ENCODE data around the gene UNC13D. TPM values are rescaled to one million over a fixed set of nuclear protein-coding genes. Genes with fewer than 3 reads are reported as not detected.
"Not testable (repeated sequence)": the region's sequence is repeated elsewhere in the genome, so short reads cannot be mapped to it uniquely, and the experiment has no call there.

UNC13D gene
- total RNA-seq, 1 donor from 2014 or later = 203 TPM

DNA sequence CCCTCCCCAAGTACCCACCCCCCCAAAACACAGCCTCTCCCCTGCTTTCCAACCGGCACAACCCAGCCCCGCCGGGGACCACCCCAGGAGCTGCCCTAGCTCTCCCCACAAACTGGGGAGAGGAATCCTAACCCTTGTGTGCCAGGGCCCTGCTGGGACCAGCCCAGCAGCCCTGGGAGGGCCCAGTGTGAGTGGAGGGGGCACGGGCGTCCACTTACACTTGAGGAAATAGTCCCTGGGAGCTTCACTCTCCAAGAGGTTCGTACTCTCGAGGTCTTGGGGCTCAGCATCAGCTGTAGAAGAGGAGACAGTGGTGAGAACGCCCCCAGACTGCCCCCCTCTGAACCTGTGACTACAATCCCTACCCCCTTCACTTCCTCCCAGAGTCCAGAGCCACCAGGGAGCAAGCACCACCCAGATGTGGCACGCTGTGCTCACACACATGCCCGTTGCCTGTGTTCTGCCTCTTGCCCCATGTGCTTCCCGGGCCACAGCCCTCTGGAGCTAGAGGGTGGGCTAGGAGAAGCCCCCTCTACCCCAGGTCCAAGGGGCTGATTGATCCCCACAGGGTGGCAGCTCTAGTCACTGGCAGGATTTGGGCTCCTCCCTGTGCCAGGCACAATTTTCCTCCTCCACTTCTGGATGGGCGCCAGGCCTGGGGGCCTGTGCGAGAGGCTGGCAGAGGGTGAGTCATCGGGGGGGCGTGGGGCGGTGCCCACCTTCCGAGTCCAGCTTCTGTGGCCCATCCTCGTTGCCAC is 31.2 kb upstream of the UNC13D start:
- intact Hi-C loops (cut with micrococcal nuclease) = no loop called here

DNA sequence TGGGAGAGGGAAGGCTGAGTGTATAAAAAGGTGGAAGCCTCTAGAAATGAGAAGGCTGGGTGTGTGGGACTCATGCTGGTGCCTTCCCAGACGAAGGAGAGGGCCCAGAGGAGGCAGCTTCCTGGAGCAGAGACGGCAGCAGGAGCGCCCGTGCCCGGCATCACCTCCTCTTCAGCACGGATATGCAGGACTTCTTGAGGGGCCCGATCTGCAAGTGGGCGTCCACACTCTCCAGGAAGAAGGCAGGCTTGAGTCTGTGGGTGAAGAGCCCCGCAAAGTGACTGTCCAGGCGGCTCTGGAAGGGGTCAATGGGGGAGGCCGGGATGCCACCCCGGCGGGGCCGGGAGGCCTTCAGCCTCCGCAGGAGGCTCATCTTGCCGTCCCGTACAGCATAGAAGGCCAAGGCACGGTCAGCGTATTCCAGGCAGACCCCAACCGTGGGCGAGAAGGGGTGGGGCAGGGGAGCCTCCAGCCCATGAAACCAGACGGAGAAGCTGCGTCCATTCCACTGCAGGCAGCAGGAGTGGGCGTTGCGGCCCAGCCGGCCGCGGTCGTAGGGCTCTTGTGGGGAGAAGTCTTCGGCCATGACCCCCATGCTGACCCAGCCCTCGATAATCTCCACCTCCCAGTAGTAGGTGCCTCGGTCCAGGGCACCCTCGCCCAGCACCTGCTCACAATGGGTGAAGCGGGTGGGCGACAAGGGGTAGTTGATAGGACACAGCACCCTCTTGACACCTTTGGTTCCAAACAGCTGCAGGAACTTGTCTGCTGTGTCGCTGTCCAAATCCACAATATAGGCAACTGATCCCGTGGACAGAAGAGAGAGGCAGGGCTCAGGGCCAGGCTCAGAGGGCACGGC is 30.3 kb upstream of the UNC13D start:
- intact Hi-C loops (cut with micrococcal nuclease) = no loop called here

DNA sequence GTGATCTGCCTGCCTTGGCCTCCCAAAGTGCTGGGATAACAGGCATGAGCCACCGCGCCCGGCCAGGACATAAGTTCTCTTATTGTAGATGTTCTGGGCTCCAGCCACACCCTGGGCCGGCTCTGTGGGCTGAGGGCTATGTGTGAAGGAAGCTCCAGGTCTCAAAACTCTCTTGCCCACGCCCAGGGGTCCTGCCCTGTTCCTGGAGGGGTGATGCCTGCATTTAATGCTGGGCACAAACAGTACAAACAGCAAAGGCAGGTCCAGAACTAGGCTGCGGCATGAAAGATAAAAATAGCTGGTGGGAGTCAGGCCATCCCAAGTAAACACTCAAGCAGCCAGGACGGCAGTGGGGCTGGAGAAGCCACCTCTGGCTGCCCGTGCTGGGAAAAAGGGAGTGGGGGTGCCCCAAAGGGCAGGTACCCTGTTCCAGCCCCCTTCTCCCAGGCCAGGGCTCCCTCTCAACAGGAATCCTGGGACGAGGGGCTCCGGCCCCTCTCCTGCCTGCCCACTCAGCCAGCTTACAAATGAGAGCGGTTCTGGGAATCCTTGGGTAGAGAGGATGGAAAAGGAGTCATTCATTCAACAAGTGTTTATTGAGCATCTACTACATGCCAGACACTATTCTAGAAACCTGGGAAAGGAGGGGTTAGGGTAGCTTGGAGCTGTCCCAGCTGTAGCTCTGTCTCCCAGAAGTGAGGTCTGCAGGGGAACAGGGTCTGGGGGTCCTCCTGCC is 29.6 kb upstream of the UNC13D start:
- intact Hi-C loops (cut with micrococcal nuclease) = no loop called here

DNA sequence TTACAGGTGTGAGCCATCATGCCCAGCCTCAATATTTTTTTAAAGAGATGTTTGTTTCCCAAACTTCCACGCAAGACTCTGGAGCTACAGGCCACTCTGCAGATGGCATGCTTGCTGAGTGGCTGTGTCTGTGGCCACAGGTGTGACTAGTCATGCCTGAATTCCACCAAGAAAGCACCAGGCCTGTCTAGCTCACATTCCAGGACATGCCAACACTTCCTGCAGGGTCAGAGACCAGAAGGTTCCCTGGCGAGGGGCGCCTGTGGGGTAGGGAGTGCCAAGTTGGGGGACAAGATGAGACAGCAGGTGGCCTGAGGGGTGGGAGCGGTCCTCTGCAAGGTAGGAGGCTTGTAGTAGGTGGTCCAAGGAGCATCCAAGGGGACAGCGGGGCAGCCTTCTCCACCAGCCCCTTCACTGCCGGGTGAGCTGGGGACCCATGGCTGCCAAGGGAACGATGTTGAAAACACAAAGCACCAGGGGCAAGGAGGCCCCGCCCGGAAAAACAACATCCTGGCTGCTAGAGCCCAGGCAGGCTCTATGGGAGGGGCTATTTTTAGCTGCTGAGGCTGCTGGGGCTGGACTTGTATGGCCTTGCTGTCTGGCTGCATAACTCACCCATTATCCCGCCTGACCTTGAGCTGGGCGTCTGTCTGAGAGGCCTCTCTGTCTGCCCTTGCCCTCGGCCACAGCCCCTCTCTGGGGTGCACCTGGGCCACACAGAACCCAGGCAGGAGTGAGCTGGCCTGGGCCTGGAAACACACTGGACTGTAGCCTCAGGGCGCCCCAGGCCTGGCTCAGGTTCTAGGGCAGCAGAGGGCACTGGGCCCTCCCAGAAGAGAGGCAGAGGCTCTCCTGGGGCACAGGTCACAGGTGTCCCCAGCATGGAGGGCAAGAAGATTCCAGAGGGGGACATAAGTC is 28.5 kb upstream of the UNC13D start:
- intact Hi-C loops (cut with micrococcal nuclease) = loop anchor here (1.0 kb wide), 1 partner anchor 8 kb away; no protein-coding TSS in a partner anchor

DNA sequence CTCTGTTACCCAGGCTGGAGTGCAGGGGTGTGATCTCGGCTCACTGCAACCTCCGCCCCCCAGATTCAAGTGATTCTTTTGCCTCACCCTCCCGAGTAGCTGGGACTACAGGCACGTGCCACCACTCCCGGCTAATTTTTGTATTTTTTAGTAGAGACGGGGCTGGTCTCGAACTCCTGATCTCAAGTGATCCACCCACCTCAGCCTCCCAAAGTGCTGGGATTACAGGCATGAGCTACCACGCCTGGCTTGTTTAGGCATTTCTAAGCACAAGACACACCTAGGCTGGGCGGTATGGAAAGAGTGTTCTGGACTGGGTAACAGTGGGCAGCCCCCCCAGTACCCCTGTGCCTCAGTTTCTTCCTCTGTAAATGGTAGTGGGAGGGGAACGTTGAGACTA is 26.0 kb upstream of the UNC13D start:
- intact Hi-C loops (cut with micrococcal nuclease) = not testable (repeated sequence)

DNA sequence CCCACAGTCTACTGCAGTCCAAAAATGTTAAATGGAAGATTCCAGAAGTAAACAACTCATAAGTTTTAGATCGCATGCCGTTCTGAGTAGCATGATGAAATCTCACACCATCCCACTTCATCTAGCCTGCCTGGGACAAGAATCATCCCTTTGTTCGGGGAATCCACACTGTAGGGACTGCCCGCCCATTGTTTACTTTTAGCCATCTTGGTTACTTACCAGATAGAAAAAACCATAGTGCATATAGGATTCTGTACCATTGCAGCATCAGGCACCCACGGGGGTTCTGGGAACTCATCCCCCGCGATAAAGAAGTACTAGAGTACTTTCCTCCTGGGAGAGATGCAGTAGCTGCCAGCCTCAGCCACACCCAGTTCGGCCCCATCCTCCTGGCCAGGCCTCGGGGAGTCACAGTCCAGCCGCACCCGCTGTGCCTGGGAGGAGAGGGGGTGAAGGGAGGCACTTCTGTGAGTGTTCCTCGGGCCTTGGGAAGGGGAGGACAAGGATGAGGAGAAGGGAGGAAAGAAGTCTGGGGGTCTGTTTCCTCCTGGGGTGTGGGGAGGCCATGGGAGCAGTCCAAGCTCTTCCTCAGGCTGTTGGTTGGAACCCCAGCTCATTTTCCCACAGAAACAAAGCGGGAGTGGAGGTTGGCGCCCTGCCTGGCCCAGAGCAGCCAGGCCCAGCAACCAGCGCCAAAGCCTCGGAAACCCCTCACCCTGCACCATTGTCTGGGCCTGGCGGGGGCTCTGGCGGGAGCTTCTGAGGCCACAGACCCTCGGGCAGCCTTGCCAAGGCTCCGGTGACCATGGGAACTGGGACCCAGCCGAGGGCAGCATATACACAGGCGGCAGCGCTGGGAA is 25.3 kb upstream of the UNC13D start:
- intact Hi-C loops (cut with micrococcal nuclease) = no loop called here

DNA sequence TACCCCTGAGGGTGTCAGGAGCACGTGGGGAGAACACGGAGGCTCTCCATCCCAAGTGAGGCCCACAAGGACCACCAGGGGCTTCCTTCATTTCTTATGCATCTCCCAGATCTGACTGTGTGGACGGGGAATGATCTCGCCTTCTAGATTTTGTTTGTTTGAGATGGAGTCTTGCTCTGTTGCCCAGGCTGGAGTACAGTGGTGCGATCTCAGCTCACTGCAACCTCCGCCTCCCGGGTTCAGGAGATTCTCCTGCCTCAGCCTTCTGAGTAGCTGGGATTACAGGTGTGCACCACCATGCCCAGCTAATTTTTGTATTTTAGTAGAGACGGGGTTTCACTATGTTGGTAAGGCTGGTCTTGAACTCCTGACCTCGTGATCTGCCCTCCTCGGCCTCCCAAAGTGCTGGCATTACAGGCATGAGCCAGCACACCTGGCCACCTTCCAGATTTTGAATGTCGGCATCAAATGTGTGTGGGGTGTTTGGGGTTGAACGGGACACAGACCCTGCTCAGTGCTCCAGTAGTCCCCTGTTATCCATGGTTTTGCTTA is 24.6 kb upstream of the UNC13D start:
- intact Hi-C loops (cut with micrococcal nuclease) = not testable (repeated sequence)

DNA sequence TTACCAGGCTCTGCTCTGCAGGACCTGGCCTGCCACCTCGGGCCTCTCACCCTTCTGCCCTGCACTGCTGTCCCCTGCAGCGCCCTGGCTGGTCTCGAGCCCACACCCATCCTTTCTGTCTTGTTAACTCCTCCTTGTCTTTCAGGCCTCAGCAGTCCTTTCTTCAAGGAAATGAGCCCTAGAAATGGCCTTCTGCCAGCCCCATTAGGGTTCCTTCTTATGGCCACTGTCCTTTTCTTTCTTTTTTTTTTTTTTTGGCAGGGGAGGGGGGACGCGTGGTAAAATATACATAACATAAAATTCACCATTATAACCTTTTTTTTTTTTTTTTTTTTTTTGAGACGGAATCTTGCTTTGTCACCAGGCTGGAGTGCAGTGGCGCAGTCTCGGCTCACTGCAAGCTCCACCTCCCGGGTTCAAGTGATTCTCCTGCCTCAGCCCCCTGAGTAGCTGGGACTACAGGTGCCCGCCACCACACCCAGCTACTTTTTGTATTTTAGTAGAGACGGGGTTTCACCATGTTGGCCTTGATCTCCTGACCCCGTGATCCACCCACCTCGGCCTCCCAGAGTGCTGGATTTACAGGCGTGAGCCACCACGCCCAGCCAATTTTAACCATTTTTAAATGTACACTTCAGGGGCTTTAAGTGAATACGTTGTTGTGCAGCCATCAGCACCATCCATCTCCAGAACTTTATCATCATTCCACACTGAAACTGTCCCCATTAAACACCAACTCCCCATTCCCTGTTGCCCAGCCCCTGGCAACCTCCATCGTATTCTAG is 21.4 kb upstream of the UNC13D start:
- intact Hi-C loops (cut with micrococcal nuclease) = not testable (repeated sequence)

DNA sequence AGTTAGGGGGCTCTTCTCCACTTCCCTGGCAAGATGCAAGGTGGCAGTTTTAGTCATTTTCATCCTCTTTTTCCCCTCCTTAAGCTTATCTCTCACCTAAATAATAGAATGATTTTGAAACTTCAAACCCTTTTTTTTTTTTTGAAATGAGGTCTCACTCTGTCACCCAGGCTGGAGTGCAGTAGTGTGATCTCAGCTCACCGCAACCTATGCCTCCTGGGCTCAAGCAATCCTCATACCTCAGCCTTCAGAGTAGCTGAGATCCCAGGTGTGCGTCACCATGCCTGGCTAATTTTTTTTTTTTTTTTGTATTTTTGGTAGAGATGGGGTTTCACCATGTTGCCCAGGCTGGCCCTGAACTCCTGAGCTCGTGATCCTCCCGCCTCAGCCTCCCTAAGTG is 20.7 kb upstream of the UNC13D start:
- intact Hi-C loops (cut with micrococcal nuclease) = loop anchor here (1.0 kb wide), 3 partner anchors 7 to 12 kb away; partner anchors contain the start of gene WBP2

DNA sequence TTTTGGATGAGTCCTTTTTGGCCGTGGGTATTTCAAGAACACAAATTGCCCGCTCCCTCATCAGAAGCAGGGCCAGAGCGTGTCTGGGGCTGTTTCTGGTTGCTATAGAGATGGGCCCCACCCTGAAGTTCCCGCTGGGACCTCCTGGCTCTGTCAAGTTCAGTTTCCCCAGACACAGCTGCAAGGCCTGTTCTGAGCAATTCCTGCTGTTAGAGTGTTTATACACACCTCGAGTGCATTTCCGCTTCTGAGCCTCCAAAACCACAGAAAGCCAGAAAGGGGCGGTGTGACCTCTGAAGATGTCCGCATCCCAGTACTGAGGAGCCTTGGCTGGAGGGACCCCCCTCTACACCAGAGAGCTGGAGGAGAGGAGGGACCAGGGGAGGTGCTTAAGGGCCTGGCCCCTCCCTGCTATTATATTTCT is 20.3 kb upstream of the UNC13D start:
- intact Hi-C loops (cut with micrococcal nuclease) = loop anchor here (1.0 kb wide), 3 partner anchors 8 to 13 kb away; partner anchors contain the start of gene WBP2

DNA sequence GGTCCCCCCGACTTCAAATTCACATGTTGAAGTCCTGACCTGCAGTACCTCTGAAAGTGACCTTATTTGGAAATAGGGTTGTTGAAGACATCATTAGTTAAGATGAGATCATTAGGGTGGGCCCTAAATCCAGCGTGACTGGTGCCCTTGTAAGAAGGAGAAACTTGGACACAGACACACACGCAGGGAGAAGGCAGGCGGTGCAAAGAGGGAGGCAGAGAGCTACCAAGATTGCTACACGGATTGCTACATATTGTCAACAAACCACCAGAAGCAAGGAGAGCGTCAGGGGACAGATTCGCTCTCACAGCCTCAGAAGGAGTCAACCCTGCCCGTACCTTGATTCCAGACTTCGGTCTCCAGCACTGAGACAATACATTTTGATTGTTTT is 17.7 kb upstream of the UNC13D start:
- intact Hi-C loops (cut with micrococcal nuclease) = loop anchor here (2.0 kb wide), 1 partner anchor 17 kb away; the partner anchor contains the start of gene UNC13D

DNA sequence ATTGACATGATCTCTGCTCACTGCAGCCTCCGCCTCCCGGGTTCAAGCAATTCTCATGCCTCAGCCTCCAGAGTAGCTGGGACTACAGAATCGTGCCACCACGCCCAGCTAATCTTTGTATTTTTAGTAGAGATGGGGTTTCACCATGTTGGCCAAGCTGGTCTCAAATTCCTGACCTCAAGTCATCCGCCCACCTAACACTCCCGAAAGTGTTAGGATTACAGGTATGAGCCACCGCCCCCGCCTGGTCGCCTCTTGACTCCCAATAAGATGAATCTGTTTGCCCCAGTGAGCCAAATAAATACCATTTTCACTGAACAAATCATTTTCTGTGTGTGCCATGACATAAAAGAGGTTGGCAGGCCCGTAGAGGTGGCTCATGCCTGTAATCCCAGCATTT is 15.2 kb upstream of the UNC13D start:
- intact Hi-C loops (cut with micrococcal nuclease) = loop anchor here (5.0 to 10.0 kb wide), 4 partner anchors 342 to 985 kb away; partner anchors contain the start of genes CASKIN2, FDXR, GGA3 and MRPS7

DNA sequence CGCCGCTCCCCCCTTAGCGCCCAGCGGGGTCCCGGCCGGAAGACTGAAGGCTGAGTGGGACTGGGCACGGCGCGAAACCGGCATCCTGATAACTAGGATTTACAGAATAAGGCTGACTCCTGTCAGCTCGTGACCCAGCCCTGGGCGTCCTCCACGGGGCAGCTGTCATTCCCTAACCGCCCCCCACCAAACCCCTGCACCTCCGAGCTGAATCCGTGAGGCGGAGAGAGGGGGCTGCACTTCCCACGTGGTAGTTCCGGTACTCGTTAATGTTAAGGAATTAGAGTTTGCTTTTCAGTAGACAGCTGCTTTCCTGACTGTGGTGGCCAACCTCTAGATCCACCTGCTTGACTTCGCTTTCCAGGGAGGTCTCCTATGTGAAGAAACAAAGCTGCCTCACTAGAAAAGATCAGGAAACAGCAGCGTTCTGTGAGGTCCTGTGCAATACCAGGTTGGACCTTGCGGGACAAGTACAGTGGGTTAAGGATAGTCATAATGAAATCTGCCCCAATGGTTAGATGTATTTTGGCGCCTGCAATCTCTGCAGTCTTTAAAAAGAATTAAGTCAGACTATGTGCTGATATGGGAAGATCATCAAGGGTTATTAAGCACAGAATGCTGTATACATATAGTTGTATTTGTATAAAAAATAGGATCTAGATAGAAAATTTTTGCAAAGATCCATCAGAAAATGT is 12.0 kb upstream of the UNC13D start:
- intact Hi-C loops (cut with micrococcal nuclease) = loop anchor here (5.0 to 10.0 kb wide), 4 partner anchors 339 to 981 kb away; partner anchors contain the start of genes CASKIN2, FDXR, GGA3 and MRPS7

DNA sequence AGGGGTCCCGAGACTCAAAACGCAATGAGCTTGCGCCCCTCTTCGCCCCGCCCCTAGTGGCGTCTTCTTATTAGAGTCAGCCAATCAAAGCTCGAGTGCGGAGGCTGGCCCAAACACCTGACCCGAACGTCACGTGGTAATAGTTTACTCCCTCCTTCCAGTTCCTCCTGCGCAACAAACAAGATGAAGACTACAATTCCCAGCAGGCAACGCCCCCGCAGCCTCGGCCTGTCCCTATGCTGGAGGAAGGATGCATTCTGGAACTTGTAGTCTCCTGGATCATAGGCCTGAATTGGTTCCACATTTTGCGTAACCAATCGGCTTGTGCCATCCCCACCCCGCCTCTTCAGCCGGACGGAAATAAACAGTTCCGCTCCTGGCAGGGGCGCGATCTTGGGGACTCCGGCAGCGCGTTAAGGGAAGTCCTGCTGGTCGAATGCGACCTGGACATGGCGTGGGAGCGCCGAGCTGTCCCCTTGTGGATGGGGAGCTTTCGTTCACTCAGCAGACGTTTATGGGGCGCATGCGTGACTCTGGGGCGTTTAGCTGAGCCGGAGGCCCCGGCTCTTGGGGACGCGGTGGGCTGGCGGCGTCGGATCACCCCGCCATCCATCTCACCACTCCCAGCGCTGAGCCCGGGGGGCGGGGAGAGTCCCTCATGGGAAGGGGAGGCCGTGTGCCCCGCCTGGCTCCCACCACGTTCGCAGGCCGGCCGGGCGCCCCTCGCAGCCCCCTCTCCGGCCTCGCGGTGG is 11.3 kb upstream of the UNC13D start, which contains the start of gene WBP2:
TSS of gene WBP2 (minus strand) at position 26 of the 752 bp plus-strand sequence. CDS start 38 bp downstream, outside the sequence.
- intact Hi-C loops (cut with micrococcal nuclease) = loop anchor here (1.0 to 10.0 kb wide), 18 partner anchors 9 to 981 kb away; partner anchors contain the start of genes ACOX1, CASKIN2, EXOC7 and FBF1

DNA sequence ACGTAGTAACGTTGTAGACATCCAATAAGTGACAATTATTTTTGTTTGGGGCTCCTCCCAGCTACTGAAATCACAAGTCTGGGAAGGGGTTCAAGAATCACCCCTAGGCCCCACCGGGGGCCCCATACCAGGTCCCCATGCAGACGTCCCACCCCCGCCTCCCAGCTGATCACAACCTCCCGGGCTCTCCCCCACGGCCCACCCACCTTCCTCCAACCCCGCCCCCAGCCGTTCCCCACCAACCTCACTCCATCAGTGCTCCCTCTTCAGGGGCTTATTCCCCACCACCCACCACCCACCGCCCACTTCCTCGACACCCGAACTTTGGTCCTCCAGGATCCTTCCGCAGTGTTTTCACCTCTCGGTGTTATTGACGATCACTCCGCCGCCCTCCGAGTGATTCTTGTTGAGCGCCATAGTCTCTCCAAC is 10.7 kb upstream of the UNC13D start:
- intact Hi-C loops (cut with micrococcal nuclease) = loop anchor here (1.0 to 10.0 kb wide), 18 partner anchors 9 to 980 kb away; partner anchors contain the start of genes ACOX1, CASKIN2, EXOC7 and FBF1

DNA sequence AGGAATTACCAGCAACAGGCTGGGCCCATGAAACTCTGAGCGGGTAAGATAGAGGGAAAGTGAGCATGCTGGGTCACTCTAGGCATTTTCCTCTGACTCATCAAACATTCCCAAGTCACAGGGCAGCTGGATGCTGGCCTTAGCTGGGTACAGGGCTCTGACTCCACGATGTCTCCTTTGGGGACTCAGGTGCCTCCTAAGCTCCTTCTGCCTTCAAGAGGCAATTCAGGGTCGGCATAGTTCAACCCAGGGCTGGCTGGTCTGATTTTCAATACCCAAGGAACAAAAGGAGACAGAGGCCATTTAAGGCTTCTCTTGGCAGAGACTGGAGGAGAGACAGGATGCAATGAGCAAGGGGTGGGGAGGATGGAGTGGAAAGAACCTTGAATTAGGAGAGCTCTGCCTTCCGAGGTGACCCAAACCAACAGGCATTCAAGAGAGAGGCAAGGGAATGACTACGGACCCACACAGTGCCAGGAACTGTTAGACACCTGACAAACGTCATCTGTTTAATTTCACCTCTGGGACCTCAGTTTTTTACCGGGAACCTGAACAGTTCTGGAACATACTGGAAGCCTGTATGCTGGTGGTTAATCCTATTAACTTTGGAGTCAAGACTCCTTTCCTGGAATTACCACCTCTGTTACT is 10.0 kb upstream of the UNC13D start:
- intact Hi-C loops (cut with micrococcal nuclease) = loop anchor here (2.0 to 10.0 kb wide), 3 partner anchors 43 to 979 kb away; partner anchors contain the start of genes FDXR, TMEM94 and TRIM65
